Measurements from ENCODE around the gene ATP5F1E. TPM values are rescaled to one million over a fixed set of nuclear protein-coding genes. Genes with fewer than 3 reads are reported as not detected.

Gene ATP5F1E
- total RNA-seq, 1 donor from 2014 or later: 66.7 TPM

DNA sequence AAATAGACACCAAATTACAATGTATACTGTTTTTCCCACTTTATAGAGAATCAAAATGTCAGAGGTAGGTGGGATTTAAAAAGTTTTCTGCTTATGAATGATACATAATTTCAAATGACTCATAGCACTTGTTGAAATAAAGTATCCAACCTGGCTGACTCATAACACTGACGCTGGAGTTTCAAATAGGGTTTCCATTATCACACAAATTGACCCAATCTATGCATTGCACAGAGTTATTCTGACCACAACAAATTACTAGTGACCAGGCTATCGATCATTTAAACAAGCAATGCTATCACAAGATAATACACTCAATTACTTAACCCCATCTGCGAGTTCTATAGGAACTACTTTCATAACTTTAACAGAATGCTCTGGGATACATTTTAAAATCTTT, 42.3 kb upstream of the ATP5F1E start:
- H3K4me1 Mint-ChIP-seq (ENCODE audit: unreplicated experiment): no peaks in the 10 kb centered on the region
- no peak for TF ChIP-seq CTCF (IDR thresholded peaks at IDR 0.05)
- no peak overlapping the region for H3K4me3 Mint-ChIP-seq (ENCODE audit: unreplicated experiment)
- H3K27me3 Mint-ChIP-seq (ENCODE audit: unreplicated experiment): peaks cover 59% of the 10 kb centered on the region
- no peaks in the 10 kb centered on the region for H3K9me3 Mint-ChIP-seq (ENCODE audit: unreplicated experiment)
- H3K27ac Mint-ChIP-seq (ENCODE audit: unreplicated experiment): no peak overlapping the region
- H3K36me3 Mint-ChIP-seq (ENCODE audit: unreplicated experiment): no peaks in the 10 kb centered on the region
- no peak for DNase-seq (ENCODE audit: extremely low spot score, unreplicated experiment)

GRCh38 chr20:59073582-59073981, 41.4 kb upstream of the ATP5F1E start:
- Mint-ChIP-seq H3K9me3 (ENCODE audit: unreplicated experiment) (no peaks in the 10 kb centered on the region), H3K27me3 (ENCODE audit: unreplicated experiment) (peaks cover 62% of the 10 kb centered on the region), H3K27ac (ENCODE audit: unreplicated experiment) (no peak overlapping the region), H3K4me1 (ENCODE audit: unreplicated experiment) (no peaks in the 10 kb centered on the region), H3K4me3 (ENCODE audit: unreplicated experiment) (no peak overlapping the region), H3K36me3 (ENCODE audit: unreplicated experiment) (no peaks in the 10 kb centered on the region)
- no peak for TF ChIP-seq CTCF (IDR thresholded peaks at IDR 0.05)
- no peak for DNase-seq (ENCODE audit: extremely low spot score, unreplicated experiment)

GRCh38 chr20:59071216-59071615, 39.1 kb upstream of the ATP5F1E start:
- H3K27ac Mint-ChIP-seq (ENCODE audit: unreplicated experiment): no peak overlapping the region
- no peaks in the 10 kb centered on the region for H3K4me1 Mint-ChIP-seq (ENCODE audit: unreplicated experiment)
- no peaks in the 10 kb centered on the region for H3K36me3 Mint-ChIP-seq (ENCODE audit: unreplicated experiment)
- peaks cover 61% of the 10 kb centered on the region for H3K27me3 Mint-ChIP-seq (ENCODE audit: unreplicated experiment)
- no peaks in the 10 kb centered on the region for H3K9me3 Mint-ChIP-seq (ENCODE audit: unreplicated experiment)
- DNase-seq (ENCODE audit: extremely low spot score, unreplicated experiment): no peak
- TF ChIP-seq CTCF (IDR thresholded peaks at IDR 0.05): no peak
- H3K4me3 Mint-ChIP-seq (ENCODE audit: unreplicated experiment): no peak overlapping the region

GRCh38 chr20:59069026-59069425, 36.9 kb upstream of the ATP5F1E start:
- Mint-ChIP-seq H3K27ac (ENCODE audit: unreplicated experiment) (no peak overlapping the region), H3K9me3 (ENCODE audit: unreplicated experiment) (no peaks in the 10 kb centered on the region), H3K36me3 (ENCODE audit: unreplicated experiment) (no peaks in the 10 kb centered on the region), H3K27me3 (ENCODE audit: unreplicated experiment) (peaks cover 52% of the 10 kb centered on the region), H3K4me1 (ENCODE audit: unreplicated experiment) (no peaks in the 10 kb centered on the region), H3K4me3 (ENCODE audit: unreplicated experiment) (no peak overlapping the region)
- DNase-seq (ENCODE audit: extremely low spot score, unreplicated experiment): no peak
- no peak for TF ChIP-seq CTCF (IDR thresholded peaks at IDR 0.05)

GRCh38 chr20:59068534-59068933, 36.4 kb upstream of the ATP5F1E start:
- no peak overlapping the region for H3K4me3 Mint-ChIP-seq (ENCODE audit: unreplicated experiment)
- TF ChIP-seq CTCF (IDR thresholded peaks at IDR 0.05): no peak
- H3K27ac Mint-ChIP-seq (ENCODE audit: unreplicated experiment): no peak overlapping the region
- no peaks in the 10 kb centered on the region for H3K9me3 Mint-ChIP-seq (ENCODE audit: unreplicated experiment)
- peaks cover 4% of the 10 kb centered on the region for H3K4me1 Mint-ChIP-seq (ENCODE audit: unreplicated experiment)
- H3K36me3 Mint-ChIP-seq (ENCODE audit: unreplicated experiment): no peaks in the 10 kb centered on the region
- no peak for DNase-seq (ENCODE audit: extremely low spot score, unreplicated experiment)
- H3K27me3 Mint-ChIP-seq (ENCODE audit: unreplicated experiment): peaks cover 47% of the 10 kb centered on the region
